Brain pericyte (primary cell): ENCODE results near the gene MRGPRD.

Experiments
- DNase-seq: peaks from one replicate; pipeline ENCODE4 v3.0.0-alpha.2; 2012; ENCODE audit warnings: low read depth, low spot score

Gene MRGPRD, protein sequence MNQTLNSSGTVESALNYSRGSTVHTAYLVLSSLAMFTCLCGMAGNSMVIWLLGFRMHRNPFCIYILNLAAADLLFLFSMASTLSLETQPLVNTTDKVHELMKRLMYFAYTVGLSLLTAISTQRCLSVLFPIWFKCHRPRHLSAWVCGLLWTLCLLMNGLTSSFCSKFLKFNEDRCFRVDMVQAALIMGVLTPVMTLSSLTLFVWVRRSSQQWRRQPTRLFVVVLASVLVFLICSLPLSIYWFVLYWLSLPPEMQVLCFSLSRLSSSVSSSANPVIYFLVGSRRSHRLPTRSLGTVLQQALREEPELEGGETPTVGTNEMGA

DNA sequence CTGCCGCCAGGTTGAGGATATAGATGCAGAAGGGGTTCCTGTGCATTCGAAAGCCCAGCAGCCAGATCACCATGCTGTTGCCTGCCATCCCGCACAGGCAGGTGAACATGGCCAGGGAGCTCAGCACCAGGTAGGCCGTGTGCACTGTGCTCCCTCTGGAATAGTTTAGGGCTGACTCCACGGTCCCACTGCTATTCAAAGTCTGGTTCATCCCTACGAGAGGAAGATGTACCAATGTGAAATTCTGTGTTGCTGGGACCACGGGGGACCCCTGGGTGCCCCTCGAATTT lies at the start of gene MRGPRD:
Gene MRGPRD, minus strand, starts transcription at position 211 of the 290 bp plus-strand sequence. Its CDS starts 0 bp downstream, at position 211.
- DNase-seq = no peak

DNA sequence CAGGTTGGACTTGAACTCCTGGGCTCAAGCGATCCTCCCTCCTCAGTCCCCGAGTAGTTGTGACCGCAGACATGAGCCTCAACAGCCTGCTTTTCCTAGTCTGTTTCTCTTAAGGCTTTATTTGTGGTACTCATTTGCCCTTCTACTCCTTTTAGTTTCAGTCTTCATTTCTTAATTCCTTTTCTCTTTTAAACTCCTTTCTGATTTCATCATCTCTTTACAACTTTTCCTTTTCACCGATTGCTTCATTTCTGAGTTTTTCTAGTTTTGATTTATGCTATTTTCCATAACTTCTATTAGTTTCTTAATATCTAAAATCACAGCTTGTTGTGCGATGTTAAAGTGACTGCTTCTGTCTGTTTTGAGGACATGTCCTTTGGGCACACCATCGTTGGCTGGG lies 49.5 kb upstream of the MRGPRD start:
- DNase-seq = no peak

- DNase-seq = no peak
These were observed 47.1 kb upstream of the MRGPRD start for GRCh38 chr11:69027704-69028372.

DNA sequence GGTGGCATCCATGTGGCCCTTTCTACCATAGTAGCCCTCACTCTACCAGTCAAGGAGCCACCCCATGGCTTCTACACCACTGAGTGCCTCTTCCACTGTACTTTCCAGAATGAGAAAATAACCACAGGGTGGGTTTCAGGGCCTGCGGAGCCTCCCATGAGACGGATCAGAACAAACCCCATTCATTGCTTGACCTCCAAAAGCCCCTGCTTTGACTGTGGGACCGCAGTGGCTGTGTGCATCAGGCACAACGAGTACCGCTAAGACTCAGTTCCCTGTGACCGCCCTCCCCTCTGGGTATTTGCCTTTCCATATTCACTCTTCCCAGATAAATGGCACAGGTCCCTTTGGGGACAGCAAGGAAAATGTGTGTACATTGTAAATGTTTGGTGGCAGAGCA lies 43.7 kb upstream of the MRGPRD start:
- no peak for DNase-seq

DNA sequence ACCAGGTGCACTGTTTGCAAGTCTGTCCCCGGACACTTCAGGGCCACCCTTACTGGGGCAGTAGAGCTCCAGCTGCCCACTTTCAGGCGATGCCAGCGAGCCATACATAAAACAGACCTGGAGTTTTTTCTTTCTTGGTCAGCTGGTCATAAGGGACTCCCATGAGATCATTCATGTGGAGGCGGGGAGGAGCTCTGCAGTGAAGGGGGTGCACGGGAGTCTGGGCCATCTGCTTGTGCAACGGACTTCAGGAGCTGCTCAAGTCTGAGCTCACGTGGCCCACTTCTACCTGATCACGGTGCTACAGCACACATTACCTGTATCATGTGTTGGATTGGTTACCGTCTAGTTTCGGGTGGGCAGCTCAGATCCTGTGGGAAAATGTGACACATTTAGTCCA lies 41.5 kb upstream of the MRGPRD start:
- no peak for DNase-seq

DNA sequence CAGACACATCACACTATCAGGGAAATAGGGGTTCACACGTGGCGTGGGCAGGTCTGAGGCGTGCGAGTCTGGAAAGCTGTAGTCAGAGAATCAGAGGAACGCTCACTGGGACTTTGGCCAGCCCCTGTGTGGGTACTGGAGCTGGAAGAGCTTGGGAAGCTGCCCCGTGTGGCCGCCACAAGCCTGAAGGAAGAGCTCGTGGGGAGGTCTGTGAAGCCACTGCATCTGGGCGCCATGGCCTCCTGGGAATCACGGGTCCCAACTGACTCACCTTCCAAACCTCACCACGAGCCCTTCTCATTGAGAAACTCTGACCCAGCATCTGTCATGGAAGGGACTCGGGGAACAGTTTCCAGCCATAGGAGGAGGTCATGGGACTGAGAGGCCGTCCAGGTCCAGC lies 38.1 kb upstream of the MRGPRD start:
- DNase-seq = no peak

GRCh38 chr11:69017951-69018350 lies 37.2 kb upstream of the MRGPRD start:
- no peak for DNase-seq

DNA sequence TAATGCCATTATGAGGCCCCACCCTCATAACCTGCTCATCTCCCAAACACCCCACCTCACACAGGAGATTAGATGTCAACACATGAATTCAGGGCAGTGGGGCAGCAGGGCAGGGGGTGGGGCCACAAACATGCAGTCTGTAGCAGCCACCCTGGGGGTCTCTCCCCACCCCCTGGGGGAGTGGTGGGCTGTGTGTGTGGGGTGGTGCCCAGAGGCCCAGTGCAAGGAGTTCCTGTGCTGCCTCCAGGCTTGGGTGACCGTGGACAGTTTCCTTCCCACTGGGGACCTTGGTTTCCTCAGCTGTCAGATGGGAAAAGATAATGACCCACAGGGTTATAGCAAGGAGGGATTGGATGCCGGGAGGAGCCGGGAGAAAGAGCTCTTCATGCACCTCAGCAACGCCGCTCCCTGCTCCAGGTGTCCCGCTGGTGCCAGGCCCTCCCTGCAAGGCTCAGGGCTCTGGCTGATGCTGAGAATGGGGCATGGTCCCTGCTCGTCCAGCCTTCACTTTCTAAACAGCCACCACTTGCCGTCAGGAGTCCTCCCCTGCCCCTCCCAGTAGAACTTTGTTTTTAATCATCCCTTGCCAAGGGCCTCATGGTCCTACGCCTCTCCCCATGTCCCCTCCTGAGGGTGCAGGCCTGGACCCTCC lies 34.2 kb upstream of the MRGPRD start:
- DNase-seq = no peak

DNA sequence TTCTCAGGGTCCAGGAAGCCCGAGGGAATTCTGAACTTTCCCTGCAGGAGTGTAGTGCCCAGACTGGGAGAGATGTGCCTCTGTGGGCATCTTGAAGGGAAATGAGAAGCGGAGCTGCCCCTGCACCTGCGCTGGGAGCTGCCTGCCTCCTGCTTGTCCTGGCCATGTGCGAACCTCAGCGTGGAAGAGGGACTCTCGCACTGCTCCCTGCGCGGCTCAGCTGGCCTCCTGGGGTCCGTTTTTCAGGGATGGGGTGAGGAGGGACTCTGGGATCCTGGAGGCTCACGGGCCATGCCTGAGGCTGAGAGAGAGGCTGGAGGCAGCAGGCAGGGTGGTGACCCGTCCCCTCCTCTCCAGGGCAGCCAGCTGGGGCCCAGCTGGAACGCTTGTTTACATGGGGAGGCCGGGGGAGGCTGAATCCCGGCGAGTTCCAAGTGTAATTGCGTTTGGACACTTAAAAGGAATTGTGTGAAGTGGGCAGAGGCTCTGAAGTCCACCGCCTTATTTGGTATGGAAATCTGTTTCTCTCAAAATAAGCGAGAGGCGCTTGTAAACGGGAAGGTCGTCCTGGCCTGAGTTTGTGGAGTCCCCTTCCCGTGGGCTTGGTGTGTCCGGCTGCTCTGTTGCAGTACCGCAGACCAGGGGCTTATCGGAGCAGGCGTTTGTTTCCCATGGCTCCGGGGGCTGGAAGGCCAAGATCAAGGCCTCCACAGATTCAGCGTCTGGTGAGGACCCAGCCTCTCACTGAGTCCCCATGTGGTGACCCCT lies 33.5 kb upstream of the MRGPRD start:
- DNase-seq = peak; percentile 74

DNA sequence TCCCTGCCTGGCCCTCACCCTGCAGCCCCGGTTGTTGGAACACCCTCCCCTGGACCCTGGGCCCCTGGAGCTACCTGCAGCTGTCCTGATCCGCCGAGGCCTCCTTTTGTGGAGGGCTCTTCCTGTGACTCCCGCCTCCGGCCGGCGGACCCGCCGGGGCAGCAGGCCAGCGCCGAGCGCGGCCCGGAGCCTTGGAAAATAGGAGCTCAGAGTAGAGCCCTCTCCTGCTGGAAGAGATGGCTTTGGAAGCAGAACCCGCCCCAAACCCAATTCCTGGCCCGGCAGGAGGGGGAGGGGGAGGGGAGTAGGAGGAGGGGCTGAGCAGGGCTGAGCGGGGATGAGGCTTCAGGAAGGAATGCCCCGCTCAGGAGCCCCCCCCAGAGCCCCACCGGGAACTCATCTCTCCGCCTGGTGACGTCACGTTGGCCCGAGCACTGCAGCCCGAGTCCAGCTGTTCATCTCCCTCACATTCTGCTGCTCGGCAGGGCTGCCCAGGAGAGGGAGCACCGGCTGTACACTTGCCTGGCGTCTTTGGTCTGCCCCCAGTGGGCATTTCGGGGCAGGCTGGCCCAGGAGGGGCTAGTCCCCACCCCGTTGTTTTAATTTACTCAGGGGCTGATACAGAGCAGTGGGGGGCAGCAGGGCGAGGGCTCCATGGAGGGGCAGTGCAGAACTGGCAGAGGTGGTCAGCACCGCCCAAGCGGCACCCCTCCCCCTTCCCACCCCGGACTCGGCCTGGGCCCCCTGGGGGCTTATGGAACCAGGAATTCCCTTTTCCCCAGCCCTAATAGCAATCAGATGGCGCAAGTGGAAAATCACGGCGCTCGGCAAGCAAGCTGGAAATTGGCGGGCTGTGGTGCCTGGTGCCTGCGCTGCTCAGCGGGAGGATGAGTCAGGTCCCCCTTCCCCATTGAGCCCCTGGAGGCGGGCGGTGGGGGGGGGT lies 32.5 kb upstream of the MRGPRD start, which contains the start of gene MRGPRF:
Gene MRGPRF, minus strand, starts transcription at position 238 of the 943 bp plus-strand sequence. CDS start 3,345 bp downstream, outside the sequence.
- peak; percentile 88 for DNase-seq

- no peak for DNase-seq
These were observed 31.6 kb upstream of the MRGPRD start for GRCh38 chr11:69012092-69013008.

DNA sequence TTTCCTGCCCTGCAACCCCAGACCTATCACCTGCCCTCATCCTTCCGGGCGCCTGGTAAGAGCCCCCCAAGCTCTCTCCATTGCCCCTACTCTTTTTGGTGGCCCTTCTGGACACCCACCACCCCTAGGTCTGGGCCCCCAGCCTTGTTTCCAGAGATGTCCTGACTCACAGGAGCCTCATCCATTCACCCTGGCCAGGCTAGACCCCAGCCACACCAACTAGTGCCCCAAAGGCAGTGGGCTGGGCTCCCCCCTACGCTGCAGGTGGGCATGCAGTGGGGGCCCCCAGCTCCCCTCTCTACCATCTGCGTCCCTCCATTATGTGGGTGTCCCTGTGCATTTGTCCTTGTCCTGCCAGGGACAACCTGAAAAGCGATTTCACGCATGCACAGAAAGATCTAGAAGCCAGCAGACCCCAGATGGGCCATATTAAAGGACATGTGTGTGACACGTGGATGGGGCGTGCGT lies 30.9 kb upstream of the MRGPRD start:
- DNase-seq = no peak

- DNase-seq = no peak
These were observed 30.3 kb upstream of the MRGPRD start for GRCh38 chr11:69010964-69011623.

DNA sequence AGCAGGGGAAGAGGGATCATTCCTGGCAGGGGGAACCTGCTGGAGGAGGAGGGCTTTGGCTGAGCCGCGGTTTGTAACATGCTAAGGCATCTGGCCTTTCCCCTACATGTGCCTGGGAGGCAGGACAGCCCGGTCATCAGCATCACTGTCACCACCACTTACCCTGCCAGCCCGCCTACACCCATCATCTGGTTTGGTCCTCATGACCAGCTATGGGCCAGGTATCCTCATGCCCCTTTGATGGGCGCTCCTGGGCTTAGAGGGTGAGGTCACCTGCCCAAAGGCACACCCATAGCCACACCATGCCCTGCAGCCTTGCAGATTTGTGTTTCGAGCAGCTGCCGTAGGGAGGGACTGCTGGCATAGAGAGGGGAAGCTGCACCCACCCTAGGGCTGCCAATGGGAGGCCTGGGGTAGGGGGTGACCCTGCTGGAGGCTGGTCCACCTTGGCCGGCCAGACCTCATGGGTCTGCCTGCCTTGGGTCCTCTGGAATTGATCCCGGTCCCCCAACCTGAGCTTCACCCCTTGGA lies 29.6 kb upstream of the MRGPRD start:
- no peak for DNase-seq

GRCh38 chr11:69009441-69010211 lies 28.8 kb upstream of the MRGPRD start:
- DNase-seq = no peak

- peak; percentile 59 for DNase-seq
These were observed 28.1 kb upstream of the MRGPRD start for GRCh38 chr11:69008737-69009440.

DNA sequence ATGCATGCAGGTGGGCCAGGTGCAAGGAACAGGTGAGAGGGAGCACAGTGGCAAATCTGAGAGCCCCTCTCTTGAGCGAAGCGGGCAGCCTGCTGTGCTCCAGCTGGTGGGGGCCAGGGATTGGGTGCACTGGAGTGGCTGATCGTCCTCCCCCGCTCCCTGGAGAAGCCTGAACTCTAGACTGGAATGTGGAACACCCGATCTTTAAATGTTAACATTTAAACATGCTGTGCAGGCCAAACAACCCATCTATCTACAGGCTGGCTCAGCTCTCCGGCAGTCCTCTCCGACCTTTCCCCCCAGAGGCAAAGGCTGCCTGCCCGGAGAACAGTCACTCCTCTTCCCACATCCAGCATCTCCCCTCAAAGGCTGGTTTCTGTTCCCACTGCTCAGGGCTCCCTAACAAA lies 27.2 kb upstream of the MRGPRD start:
- DNase-seq = no peak

DNA sequence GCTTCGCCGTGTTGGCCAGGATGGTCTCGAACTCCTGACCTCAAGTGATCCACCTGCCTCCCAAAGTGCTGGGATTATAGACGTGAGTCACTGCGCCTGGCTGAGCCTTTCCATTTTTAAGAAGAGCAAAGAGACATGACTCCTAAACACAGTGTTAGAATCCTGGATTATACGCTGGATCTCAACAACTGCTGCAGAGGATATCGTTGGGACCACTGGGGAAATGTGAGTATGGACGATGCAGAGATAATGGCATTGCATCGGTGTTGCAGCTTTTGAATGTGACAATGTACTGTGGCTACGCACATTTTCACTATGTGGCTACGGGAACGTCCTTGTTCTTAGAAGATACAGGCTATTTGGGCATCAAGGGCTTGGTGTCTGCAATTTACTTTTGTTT lies 26.0 kb upstream of the MRGPRD start:
- DNase-seq = no peak
